GM12892 (cell line): ENCODE data around the gene WNT7B.

Experiments
- POLR2A ChIP-seq: IDR thresholded peaks from 2 replicates; pipeline ENCODE4 v1.6.1; 2011; ENCODE audit warnings: low read depth, low read length, control low read depth
- POLR2AphosphoS5 ChIP-seq: IDR thresholded peaks from 2 replicates; pipeline ENCODE4 v1.6.1; 2011; ENCODE audit warnings: low read depth, low read length, control low read depth

DNA sequence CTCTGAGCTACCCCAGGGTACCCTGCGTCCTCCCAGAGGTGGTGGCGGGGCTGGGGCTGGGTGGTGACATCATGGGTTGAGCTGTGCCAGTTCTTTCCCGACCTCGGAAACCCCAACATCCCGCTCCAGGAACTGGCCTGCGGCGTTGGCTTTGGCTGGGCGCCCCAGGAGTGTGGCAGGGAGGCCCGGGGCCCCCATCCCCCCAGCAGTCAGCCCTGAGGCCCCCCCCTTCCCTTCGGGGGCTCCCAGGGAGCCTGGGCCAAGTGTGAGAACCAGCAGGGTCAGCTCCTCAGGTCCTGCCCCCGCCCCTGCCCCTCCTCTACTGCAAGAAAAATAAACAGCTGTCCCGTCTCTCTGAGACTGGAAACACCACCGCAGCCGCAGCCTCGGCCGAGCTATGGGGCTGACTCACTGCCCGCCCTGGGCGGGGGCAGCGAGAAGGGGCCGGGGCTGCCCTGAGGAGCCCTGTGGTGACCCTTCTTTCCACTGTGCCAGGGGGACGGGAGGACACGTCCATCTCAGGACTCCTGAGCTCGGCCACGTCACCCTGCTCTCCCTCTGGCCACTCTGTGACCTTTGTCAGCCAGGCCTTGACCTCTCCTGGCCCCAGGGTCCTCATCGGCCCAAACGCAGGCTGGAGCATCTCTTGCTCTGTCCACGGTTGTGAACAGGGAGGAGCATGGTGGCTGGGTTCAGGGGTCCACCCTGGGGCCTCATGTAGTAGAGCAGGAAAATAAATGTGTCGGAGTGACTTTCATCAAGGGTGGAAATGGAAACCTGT lies 73.4 kb downstream of the WNT7B start:
- no peak for TF ChIP-seq POLR2AphosphoS5
- no peak for TF ChIP-seq POLR2A
